Ureter (tissue), 1 donor: ENCODE measurements around the gene OR4A15. TPM values are rescaled to one million over a fixed set of nuclear protein-coding genes. Genes with fewer than 3 reads are reported as not detected.

Experiments
- DNase-seq: peaks from one replicate; pipeline ENCODE4 v3.0.0-alpha.2; 2020; ENCODE audit warnings: low spot score
- total RNA-seq: library from RNA; stranded (reverse); gene quantifications from one replicate; pipeline ENCODE4 v1.2.4, GENCODE V29; 2023
- donor health status: DM: yes; HTN: yes; CAD: no.

The OR4A15 gene
- total RNA-seq = not detected

- no peak for DNase-seq
Measured at GRCh38 chr11:55367674-55368073, at the start of gene OR4A15. Gene OR4A15, plus strand, starts transcription at chr11:55367974. Its CDS starts 0 bp downstream, at chr11:55367974.

- DNase-seq = no peak
Measured at GRCh38 chr11:55324500-55324899, 43.3 kb upstream of the OR4A15 start.

- no peak for DNase-seq
Measured at GRCh38 chr11:55342901-55343300, 24.9 kb upstream of the OR4A15 start, which contains the start of gene OR4A16. Gene OR4A16, plus strand, starts transcription at chr11:55343201. Its CDS starts 0 bp downstream, at chr11:55343201.

GRCh38 chr11:55345306-55345705 is 22.5 kb upstream of the OR4A15 start:
- no peak for DNase-seq

GRCh38 chr11:55349032-55349431 is 18.7 kb upstream of the OR4A15 start:
- no peak for DNase-seq

GRCh38 chr11:55357560-55358184 is 10.1 kb upstream of the OR4A15 start:
- DNase-seq = no peak

- DNase-seq = no peak
Measured at GRCh38 chr11:55401011-55401410, 33.2 kb downstream of the OR4A15 start.

Other genes with a start within 250 kb of the OR4A15 start
- gene TRIM48, start 105.8 kb upstream of the OR4A15 start, total RNA-seq = not detected
- gene OR4A16, start 24.8 kb upstream of the OR4A15 start, total RNA-seq = not detected
- not detected for gene OR4C15, start 186.5 kb downstream of the OR4A15 start, total RNA-seq
- gene OR4C16, start 204.2 kb downstream of the OR4A15 start, total RNA-seq = not detected
- gene OR4C11, start 239.7 kb downstream of the OR4A15 start, total RNA-seq = not detected